DND-41 (cell line): ENCODE results near the gene IRF6.
A peak's percentile ranks its signal among the peaks of the same experiment; 100 is the strongest.

Experiments
- ATAC-seq: fragments of 200-7000 bp; cut with Tn5 transposase; 3 replicates; pipeline ENCODE4 v1.9.1; 2021; ENCODE audit warnings: low read depth; ENCODE audit not compliant: insufficient read depth
- DNase-seq: peaks from one replicate; pipeline ENCODE4 v3.0.0-alpha.2; 2020
- H2AFZ ChIP-seq: 2 replicates; pipeline ENCODE4 v1.6.0; 2012; ENCODE audit warnings: low read depth, low read length
- H3K27ac ChIP-seq: 2 replicates; pipeline ENCODE4 v1.5.1; 2012; ENCODE audit warnings: low read length, inconsistent platforms
- H3K27me3 ChIP-seq: fragments of 200-600 bp; sonication (generic); 2 replicates; pipeline ENCODE4 v1.6.0; 2012; ENCODE audit warnings: low read length, mild to moderate bottlenecking, inconsistent platforms; ENCODE audit not compliant: insufficient read depth, poor library complexity
- H3K36me3 ChIP-seq: 2 replicates; pipeline ENCODE4 v1.5.1; 2012; ENCODE audit warnings: low read length, inconsistent platforms; ENCODE audit not compliant: insufficient read depth
- H3K4me1 ChIP-seq: 2 replicates; pipeline ENCODE4 v1.5.1; 2012; ENCODE audit warnings: mild to moderate bottlenecking, low read length; ENCODE audit not compliant: insufficient read depth
- H3K4me2 ChIP-seq: 2 replicates; pipeline ENCODE4 v1.6.0; 2012; ENCODE audit warnings: mild to moderate bottlenecking, moderate library complexity, low read length, inconsistent platforms; ENCODE audit not compliant: insufficient read depth
- H3K4me3 ChIP-seq, 2 experiments: fragments of 200-600 bp in 1 of 2; shearing (Covaris generic) in 1 of 2; 2 replicates each; pipeline ENCODE4 v1.5.1; 2012 to 2016; ENCODE audit warnings: inconsistent platforms in 2 of 2, low read length in 2 of 2, mild to moderate bottlenecking in 2 of 2, low read depth in 1 of 2, moderate library complexity in 1 of 2
- H3K79me2 ChIP-seq: 2 replicates; pipeline ENCODE4 v1.6.0; 2012; ENCODE audit warnings: low read length, inconsistent platforms; ENCODE audit not compliant: insufficient read depth
- H3K9ac ChIP-seq: 2 replicates; pipeline ENCODE4 v1.6.0; 2012; ENCODE audit warnings: low read depth, mild to moderate bottlenecking, inconsistent platforms, low read length, moderate library complexity
- H3K9me3 ChIP-seq: 2 replicates; pipeline ENCODE4 v1.5.1; 2012; ENCODE audit warnings: low read length, moderate library complexity, mild to moderate bottlenecking, inconsistent platforms; ENCODE audit not compliant: insufficient read depth, severe bottlenecking
- H4K20me1 ChIP-seq: 2 replicates; pipeline ENCODE4 v1.6.0; 2012; ENCODE audit warnings: low read length; ENCODE audit not compliant: insufficient read depth
- EZH2 ChIP-seq: IDR thresholded peaks from 3 replicates; pipeline ENCODE4 v1.6.1; 2012; ENCODE audit warnings: borderline replicate concordance, low read depth, mild to moderate bottlenecking, moderate library complexity, low read length, inconsistent platforms; ENCODE audit not compliant: severe bottlenecking
- TF ChIP-seq, protein P1 (sequence below): IDR thresholded peaks from 2 replicates; pipeline ENCODE4 v1.5.1; 2012; ENCODE audit warnings: borderline replicate concordance, low read length, moderate library complexity, mild to moderate bottlenecking; ENCODE audit not compliant: poor library complexity, severe bottlenecking; ENCODE audit errors: extremely low read depth

Gene IRF6

DNA sequence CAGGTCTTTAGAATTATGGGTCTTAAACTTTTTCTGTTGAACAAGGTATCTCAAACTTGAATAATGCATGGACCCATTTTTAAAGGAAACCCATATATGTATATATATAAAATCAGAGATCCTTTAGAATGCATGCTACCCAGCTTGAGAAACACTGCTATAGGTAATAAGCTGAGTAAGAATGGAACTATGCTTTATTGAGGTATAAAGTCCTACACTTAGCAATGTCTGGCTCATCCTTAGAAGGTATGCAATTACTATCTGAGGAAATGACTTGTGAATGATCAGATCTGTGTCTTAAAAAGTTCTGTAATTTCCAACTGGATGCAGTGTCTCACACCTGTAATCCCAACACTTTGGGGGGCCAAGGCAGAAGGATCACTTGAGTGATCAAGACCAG is 38.8 kb downstream of the IRF6 start:
- ATAC-seq = no peak

DNA sequence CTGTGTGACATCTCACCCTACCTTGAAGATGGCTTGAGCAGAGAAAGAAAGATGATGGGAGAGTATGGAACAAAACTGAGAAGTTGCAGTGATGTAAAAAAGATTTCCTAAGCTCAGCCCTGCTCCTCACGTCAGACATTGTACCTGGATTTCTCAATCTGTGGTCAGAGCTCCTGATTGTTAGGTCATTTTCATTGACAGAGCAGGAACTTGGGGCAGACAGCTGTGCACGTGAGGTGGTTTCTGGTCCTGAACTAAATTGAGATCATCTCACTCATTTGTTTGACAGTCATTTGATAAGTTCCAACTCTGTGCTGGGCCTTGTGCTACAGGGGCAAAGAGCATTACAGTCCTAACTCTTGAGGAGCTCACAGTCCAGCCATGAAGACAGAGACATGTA is 39.9 kb downstream of the IRF6 start:
- ATAC-seq = no peak
- H3K4me3 ChIP-seq = no peak overlapping the region
- H2AFZ ChIP-seq = no peak overlapping the region

More for the DNA sequence above, 38.8 kb downstream of the IRF6 start:
- no peaks in the 10 kb centered on the region for H3K27me3 ChIP-seq
- H3K4me3 ChIP-seq = peak overlapping the region in 1 of 2 experiments; percentile 49; a peak in 2 of 4 replicates
- no peak for DNase-seq
- peaks cover 41% of the 10 kb centered on the region for H3K36me3 ChIP-seq
- peak overlapping the region; percentile 68; the same call in 1 of the 2 replicates for H3K9ac ChIP-seq
- peaks cover 57% of the 10 kb centered on the region for H3K4me1 ChIP-seq
- TF ChIP-seq, protein P1, sequence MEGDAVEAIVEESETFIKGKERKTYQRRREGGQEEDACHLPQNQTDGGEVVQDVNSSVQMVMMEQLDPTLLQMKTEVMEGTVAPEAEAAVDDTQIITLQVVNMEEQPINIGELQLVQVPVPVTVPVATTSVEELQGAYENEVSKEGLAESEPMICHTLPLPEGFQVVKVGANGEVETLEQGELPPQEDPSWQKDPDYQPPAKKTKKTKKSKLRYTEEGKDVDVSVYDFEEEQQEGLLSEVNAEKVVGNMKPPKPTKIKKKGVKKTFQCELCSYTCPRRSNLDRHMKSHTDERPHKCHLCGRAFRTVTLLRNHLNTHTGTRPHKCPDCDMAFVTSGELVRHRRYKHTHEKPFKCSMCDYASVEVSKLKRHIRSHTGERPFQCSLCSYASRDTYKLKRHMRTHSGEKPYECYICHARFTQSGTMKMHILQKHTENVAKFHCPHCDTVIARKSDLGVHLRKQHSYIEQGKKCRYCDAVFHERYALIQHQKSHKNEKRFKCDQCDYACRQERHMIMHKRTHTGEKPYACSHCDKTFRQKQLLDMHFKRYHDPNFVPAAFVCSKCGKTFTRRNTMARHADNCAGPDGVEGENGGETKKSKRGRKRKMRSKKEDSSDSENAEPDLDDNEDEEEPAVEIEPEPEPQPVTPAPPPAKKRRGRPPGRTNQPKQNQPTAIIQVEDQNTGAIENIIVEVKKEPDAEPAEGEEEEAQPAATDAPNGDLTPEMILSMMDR = no peak
- TF ChIP-seq EZH2 = no peak
- H3K9me3 ChIP-seq = no peaks in the 10 kb centered on the region
- H3K79me2 ChIP-seq = peaks cover 6% of the 10 kb centered on the region; the same call in 1 of the 2 replicates
- H3K4me2 ChIP-seq = peak overlapping the region; percentile 72
- no peak overlapping the region for H2AFZ ChIP-seq
- peaks cover 18% of the 10 kb centered on the region for H4K20me1 ChIP-seq
- peak overlapping the region; percentile 93 for H3K27ac ChIP-seq

DNA sequence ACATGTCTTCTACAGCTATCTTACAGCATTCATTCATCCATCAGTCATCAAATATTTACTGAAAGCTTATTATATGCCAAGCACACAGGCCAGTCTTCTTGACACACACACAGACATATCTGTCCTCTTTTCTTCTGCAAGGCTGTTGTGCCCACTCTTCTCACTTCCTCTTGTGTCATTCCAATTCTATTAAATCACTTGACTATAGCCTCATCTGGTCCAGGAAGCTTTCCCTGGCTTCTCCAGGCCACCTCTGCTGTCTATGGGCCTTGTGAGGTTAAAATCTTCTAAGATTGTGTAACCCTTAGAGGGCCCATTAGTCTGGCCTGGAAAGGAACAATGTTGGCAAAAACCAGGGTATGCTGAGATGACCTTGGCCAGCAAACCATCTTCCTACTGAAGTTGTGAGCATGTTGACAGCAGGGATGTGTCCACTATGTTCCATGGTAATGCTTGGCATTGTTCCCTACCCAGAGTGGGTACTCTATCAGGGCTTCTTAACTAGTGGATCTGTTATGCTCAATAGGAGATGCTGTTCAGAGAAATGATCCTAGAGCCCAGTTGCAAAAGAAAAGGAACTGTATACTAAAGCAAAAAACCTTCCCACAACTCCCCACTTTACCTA is 44.8 kb downstream of the IRF6 start:
- no peak for ATAC-seq
- Histone ChIP-seq H3K4me2 (no peak overlapping the region), H3K4me3 (no peak overlapping the region), H4K20me1 (no peaks in the 10 kb centered on the region), H3K4me1 (peaks cover 38% of the 10 kb centered on the region), H3K27me3 (no peaks in the 10 kb centered on the region), H3K9me3 (no peaks in the 10 kb centered on the region), H3K79me2 (peaks cover 30% of the 10 kb centered on the region), H3K36me3 (peaks cover 70% of the 10 kb centered on the region), H2AFZ (no peak overlapping the region), H3K9ac (no peak overlapping the region), H3K27ac (no peak overlapping the region)
- TF ChIP-seq, protein P1 = no peak
- TF ChIP-seq EZH2 = no peak
- DNase-seq = no peak

More for the DNA sequence above, 39.9 kb downstream of the IRF6 start:
- no peaks in the 10 kb centered on the region for H3K27me3 ChIP-seq
- TF ChIP-seq, protein P1 = no peak
- H4K20me1 ChIP-seq = peaks cover 13% of the 10 kb centered on the region
- H3K36me3 ChIP-seq = peaks cover 51% of the 10 kb centered on the region
- H3K9me3 ChIP-seq = no peaks in the 10 kb centered on the region
- peaks cover 6% of the 10 kb centered on the region; the same call in 1 of the 2 replicates for H3K79me2 ChIP-seq
- peak overlapping the region; percentile 30; the same call in 1 of the 2 replicates for H3K27ac ChIP-seq
- DNase-seq = no peak
- H3K4me1 ChIP-seq = peaks cover 57% of the 10 kb centered on the region
- no peak overlapping the region for H3K9ac ChIP-seq
- peak overlapping the region; percentile 72 for H3K4me2 ChIP-seq
